ENCODE data around the gene SMAD1. TPM values are rescaled to one million over a fixed set of nuclear protein-coding genes. Genes with fewer than 3 reads are reported as not detected.
A peak's percentile ranks its signal among the peaks of the same experiment; 100 is the strongest.

Gene SMAD1
- total and polyA plus RNA-seq, 8 donors = 22.0 to 57.4 (median 47.9) TPM

DNA sequence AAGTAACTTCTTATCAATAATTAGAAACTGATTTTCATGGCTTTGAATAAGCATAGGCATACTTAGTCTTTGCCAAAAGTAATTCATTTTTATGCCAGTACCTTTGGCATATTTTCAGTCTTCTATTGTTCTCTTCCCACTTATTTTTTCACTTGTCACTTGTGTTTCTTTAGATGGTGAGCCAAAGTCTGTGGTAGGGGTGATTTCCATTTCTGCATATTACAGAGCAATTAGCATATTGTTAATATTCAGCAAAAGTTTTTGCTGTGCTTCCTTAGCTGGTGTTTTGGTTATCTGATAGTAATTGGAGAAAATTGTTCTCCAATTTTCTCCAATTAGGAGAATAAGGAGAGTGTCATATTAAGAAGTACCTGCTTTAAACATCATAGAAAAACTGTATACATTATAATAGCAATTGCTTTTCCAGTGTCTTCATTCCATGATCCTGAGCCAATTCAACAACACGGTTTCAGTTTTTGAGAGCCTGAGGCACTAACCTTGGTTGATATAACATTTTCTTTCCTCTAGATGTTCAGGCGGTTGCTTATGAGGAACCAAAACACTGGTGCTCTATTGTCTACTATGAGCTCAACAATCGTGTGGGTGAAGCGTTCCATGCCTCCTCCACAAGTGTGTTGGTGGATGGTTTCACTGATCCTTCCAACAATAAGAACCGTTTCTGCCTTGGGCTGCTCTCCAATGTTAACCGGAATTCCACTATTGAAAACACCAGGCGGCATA, 64.7 kb downstream of the SMAD1 start:
- Histone ChIP-seq H3K36me3 (peaks cover 0 to 11% of the 10 kb centered on the region in 2 donors), H3K27ac (peak overlapping the region in 1 of 2 donors; percentile 54), H3K4me1 (peaks cover 11 to 25% of the 10 kb centered on the region in 2 donors), H3K27me3 (no peaks in the 10 kb centered on the region), H3K9me3 (no peaks in the 10 kb centered on the region), H3K4me3 (no peak overlapping the region)
- no peak for ATAC-seq
- DNase-seq = no peak
- TF ChIP-seq CTCF (IDR thresholded peaks at IDR 0.05) = no peak
- intact Hi-C loops (cut with DNase I) = no loop called here

DNA sequence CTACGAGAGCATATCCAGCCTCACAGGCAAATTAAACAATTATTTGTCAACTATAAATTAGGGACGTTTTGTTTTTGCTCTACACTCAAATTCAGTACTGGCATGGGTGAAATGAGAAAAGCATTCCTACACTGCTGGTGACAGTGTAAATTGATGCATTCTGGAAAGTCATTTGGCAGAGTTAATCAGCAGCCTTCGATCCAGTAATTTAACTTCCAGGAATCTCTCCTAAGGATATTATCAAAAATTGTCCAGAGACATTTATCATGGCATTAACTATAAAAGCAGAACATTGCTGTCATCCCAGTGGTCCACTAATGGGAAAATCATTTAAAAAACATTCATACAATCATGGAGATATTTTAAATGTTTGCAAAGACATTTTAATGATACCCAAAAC, 70.0 kb downstream of the SMAD1 start:
- TF ChIP-seq CTCF (IDR thresholded peaks at IDR 0.05) = no peak
- H3K27me3 ChIP-seq = no peaks in the 10 kb centered on the region
- H3K9me3 ChIP-seq = no peaks in the 10 kb centered on the region
- intact Hi-C loops (cut with DNase I) = no loop called here
- no peak overlapping the region for H3K27ac ChIP-seq
- DNase-seq (no peak), ATAC-seq (no peak)
- H3K4me1 ChIP-seq = no peaks in the 10 kb centered on the region
- peaks cover 0 to 14% of the 10 kb centered on the region in 2 donors for H3K36me3 ChIP-seq
- no peak overlapping the region for H3K4me3 ChIP-seq

- ATAC-seq = no peak
- DNase-seq = no peak
- Histone ChIP-seq H3K36me3 (peaks cover 0 to 16% of the 10 kb centered on the region in 2 donors), H3K4me1 (no peaks in the 10 kb centered on the region), H3K27ac (no peak overlapping the region), H3K9me3 (no peaks in the 10 kb centered on the region), H3K4me3 (no peak overlapping the region), H3K27me3 (no peaks in the 10 kb centered on the region)
- no peak for TF ChIP-seq CTCF (IDR thresholded peaks at IDR 0.05)
- intact Hi-C loops (cut with DNase I) = no loop called here
Measured at GRCh38 chr4:145552181-145552822, 70.6 kb downstream of the SMAD1 start.

DNA sequence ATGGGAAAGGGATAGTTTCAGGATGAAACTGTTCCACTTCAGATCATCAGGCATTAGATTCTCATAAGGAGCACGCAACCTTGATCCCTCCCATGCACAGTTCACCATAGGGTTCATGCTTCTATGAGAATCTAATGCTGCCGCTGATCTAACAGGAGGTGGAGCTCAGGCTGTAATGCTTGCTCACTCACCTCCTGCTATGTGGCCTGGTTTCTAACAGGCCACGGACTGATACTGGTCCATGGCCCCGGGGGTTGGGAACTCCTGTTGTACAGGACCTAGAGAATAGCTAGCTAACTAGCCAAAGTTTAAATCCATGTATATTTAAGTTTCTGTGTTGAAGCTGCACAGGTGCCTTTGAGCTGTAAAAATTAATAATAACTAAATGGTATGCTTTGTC, 71.7 kb downstream of the SMAD1 start:
- Histone ChIP-seq H3K4me3 (no peak overlapping the region), H3K27me3 (no peaks in the 10 kb centered on the region), H3K27ac (no peak overlapping the region), H3K4me1 (no peaks in the 10 kb centered on the region), H3K9me3 (no peaks in the 10 kb centered on the region), H3K36me3 (peaks cover 0 to 7% of the 10 kb centered on the region in 2 donors)
- no peak for ATAC-seq
- intact Hi-C loops (cut with DNase I) = no loop called here
- TF ChIP-seq CTCF (IDR thresholded peaks at IDR 0.05) = no peak
- no peak for DNase-seq

- ATAC-seq = no peak
- intact Hi-C loops (cut with DNase I) = no loop called here
- no peak overlapping the region for H3K27ac ChIP-seq
Measured at GRCh38 chr4:145554691-145555090, 73.0 kb downstream of the SMAD1 start.

More at GRCh38 chr4:145554691-145555090, 73.0 kb downstream of the SMAD1 start:
- Histone ChIP-seq H3K4me1 (no peaks in the 10 kb centered on the region), H3K4me3 (no peak overlapping the region), H3K9me3 (no peaks in the 10 kb centered on the region), H3K36me3 (peaks cover 0 to 11% of the 10 kb centered on the region in 2 donors), H3K27me3 (no peaks in the 10 kb centered on the region)
- TF ChIP-seq CTCF (IDR thresholded peaks at IDR 0.05) = no peak
- no peak for DNase-seq
